GM06990 (cell line): ENCODE measurements around the gene BCL7B.
"Not testable (repeated sequence)": the region's sequence is repeated elsewhere in the genome, so short reads cannot be mapped to it uniquely, and the experiment has no call there.

ENCODE experiments used
- DNase-seq: peaks from one replicate; pipeline ENCODE4 v3.0.0-alpha.2; 2011; ENCODE audit not compliant: insufficient read length; ENCODE audit errors: extremely low read depth
- H3K27me3 ChIP-seq: replicated peaks from 2 replicates; pipeline ENCODE4 v1.6.0; 2011; ENCODE audit warnings: low read length; ENCODE audit not compliant: control insufficient read depth, insufficient read depth
- H3K36me3 ChIP-seq: 2 replicates; pipeline ENCODE4 v1.5.1; 2011; ENCODE audit warnings: low read length; ENCODE audit not compliant: control insufficient read depth, insufficient read depth
- H3K4me3 ChIP-seq: replicated peaks from 2 replicates; pipeline ENCODE4 v1.5.1; 2011; ENCODE audit warnings: low read depth, mild to moderate bottlenecking, control low read depth, low read length
- CTCF ChIP-seq: IDR thresholded peaks from 2 replicates; pipeline ENCODE4 v1.5.1; 2011; ENCODE audit warnings: low read length, control low read depth, mild to moderate bottlenecking, inconsistent platforms; ENCODE audit not compliant: insufficient read depth, poor library complexity, severe bottlenecking

Gene BCL7B

GRCh38 chr7:73557108-73557396 is 438 bp downstream of the BCL7B start:
- TF ChIP-seq CTCF: no peak
- peak overlapping the region; percentile 98 for H3K4me3 ChIP-seq
- peak; percentile 96 for DNase-seq
- H3K27me3 ChIP-seq: no peaks in the 10 kb centered on the region
- peaks cover 7% of the 10 kb centered on the region for H3K36me3 ChIP-seq

GRCh38 chr7:73556208-73557107 is 1.0 kb downstream of the BCL7B start:
- no peak for DNase-seq
- H3K27me3 ChIP-seq: no peaks in the 10 kb centered on the region
- peak overlapping the region; percentile 98 for H3K4me3 ChIP-seq
- TF ChIP-seq CTCF: no peak
- H3K36me3 ChIP-seq: peaks cover 7% of the 10 kb centered on the region

- no peak for DNase-seq
- peak overlapping the region; percentile 98 for H3K4me3 ChIP-seq
- no peak for TF ChIP-seq CTCF
Observed at GRCh38 chr7:73555411-73555982, 2.0 kb downstream of the BCL7B start.

GRCh38 chr7:73550093-73550492 is 7.4 kb downstream of the BCL7B start:
- DNase-seq, H3K4me3 ChIP-seq, H3K27me3 ChIP-seq: not testable (repeated sequence)
- H3K36me3 ChIP-seq: peaks cover 12% of the 10 kb centered on the region

More at GRCh38 chr7:73555411-73555982, 2.0 kb downstream of the BCL7B start:
- Histone ChIP-seq H3K36me3 (peaks cover 9% of the 10 kb centered on the region), H3K27me3 (no peaks in the 10 kb centered on the region)

GRCh38 chr7:73549176-73549575 is 8.3 kb downstream of the BCL7B start:
- no peak for TF ChIP-seq CTCF
- no peak overlapping the region for H3K4me3 ChIP-seq
- no peaks in the 10 kb centered on the region for H3K27me3 ChIP-seq
- no peak for DNase-seq
- H3K36me3 ChIP-seq: peaks cover 9% of the 10 kb centered on the region

GRCh38 chr7:73547841-73548240 is 9.6 kb downstream of the BCL7B start:
- no peak for TF ChIP-seq CTCF
- DNase-seq: no peak
- Histone ChIP-seq H3K4me3 (no peak overlapping the region), H3K27me3 (no peaks in the 10 kb centered on the region), H3K36me3 (peaks cover 12% of the 10 kb centered on the region)
